Psoas muscle (tissue), 8 donors: ENCODE data around the gene ANKRD35. TPM values are rescaled to one million over a fixed set of nuclear protein-coding genes. Genes with fewer than 3 reads are reported as not detected.
A peak's percentile ranks its signal among the peaks of the same experiment; 100 is the strongest.
"Not testable (repeated sequence)": the region's sequence is repeated elsewhere in the genome, so short reads cannot be mapped to it uniquely, and the experiment has no call there.

Experiments used
- ATAC-seq, 4 donors: fragments of 200-7000 bp; cut with Tn5 transposase; one replicate each; pipeline ENCODE4 v1.9.1; 2020; ENCODE audit warnings: moderate library complexity in 3 of 4, mild to moderate bottlenecking in 2 of 4
- DNase-seq, 2 donors: peaks; one replicate each; pipeline ENCODE4 v3.0.0-alpha.2; 2020
- H3K27ac ChIP-seq: fragments of 200-600 bp; one replicate; pipeline ENCODE4 v1.8.0; 2022
- H3K27me3 ChIP-seq, 3 donors: fragments of 200-600 bp in 1 of 3; one replicate each; pipeline versions ENCODE4 v1.6.1 to v1.8.0; 2013 to 2022; ENCODE audit warnings: low read length in 2 of 3, mild to moderate bottlenecking in 2 of 3, moderate library complexity in 1 of 3; ENCODE audit not compliant: insufficient read depth in 3 of 3
- H3K36me3 ChIP-seq, 2 donors: fragments of 200-600 bp in 1 of 2; one replicate each; pipeline versions ENCODE4 v1.6.1 to v1.8.0; 2013 to 2022; ENCODE audit warnings: low read depth in 1 of 2, mild to moderate bottlenecking in 1 of 2, moderate library complexity in 1 of 2; ENCODE audit not compliant: insufficient read depth in 1 of 2
- H3K4me1 ChIP-seq: fragments of 200-600 bp; one replicate; pipeline ENCODE4 v1.8.0; 2022
- H3K4me3 ChIP-seq: fragments of 200-600 bp; one replicate; pipeline ENCODE4 v1.8.0; 2022; ENCODE audit warnings: mild to moderate bottlenecking
- H3K9me3 ChIP-seq: fragments of 200-600 bp; one replicate; pipeline ENCODE4 v1.8.0; 2022
- CTCF ChIP-seq: fragments of 200-600 bp; IDR thresholded peaks from one replicate; pipeline ENCODE4 v1.8.0; 2022; ENCODE audit warnings: antibody characterized with exemption
- WGBS, 3 donors: extraction: QIAGEN DNeasy Blood & Tissue Kit; methylation state at CpG; one replicate each; pipeline versions ENCODE4 v1.1.6 to v1.1.7; 2013; 5-methylcytosine and 5-hydroxymethylcytosine counted together
- intact Hi-C, 2 donors: fragments of 100-400 bp; cut with DNase I; formaldehyde crosslinking; loops; one replicate each; pipeline versions ENCODE4 v1.11.0 to v1.14.2; 2022
- polyA plus RNA-seq, 3 donors: library from polyadenylated mRNA; stranded (reverse); fragments of 200-250 nt; gene quantifications; one replicate each; pipeline ENCODE4 v1.2.3, GENCODE V29; 2013
- total RNA-seq, 4 donors: library from RNA; stranded (reverse); fragmentation: NEBNext Ultra II Directional in 2 of 4; extraction: Animal tissue kit (Norgen Biotek cat#: 25700) in 2 of 4; gene quantifications; one replicate each; pipeline versions ENCODE4 v1.2.1 to v1.2.4, GENCODE V29; 2021 to 2023
- donor health status: healthy with polysubstance abuse.
- donor health status: DM: no; HTN: no; CAD: no; lungs with moderate emphysema.
- donor health status: Bipolar disorder and iron deficiency.
- donor health status: healthy.
- donor health status: DM: yes; HTN: yes; CAD: no.
- donor health status: DM: no; HTN: no; CAD: no.
- donor health status: DM: no; HTN: no; CAD: no.
- donor health status: DM: yes; HTN: yes; CAD: no.

ANKRD35 gene
- total and polyA plus RNA-seq, 7 donors, result 2.6 to 16.5 (median 4.7) TPM

- no peaks in the 10 kb centered on the region for H3K27me3 ChIP-seq
- WGBS, 3 donors, result 1 to 3% (median 1%) methylated on average over 7 of the region's 7 CpGs
- TF ChIP-seq CTCF, result no peak
- DNase-seq (no peak), ATAC-seq (no peak)
- intact Hi-C loops, result no loop called here
- H3K4me3 ChIP-seq, result peak overlapping the region; percentile 91
- peak overlapping the region; percentile 96 for H3K27ac ChIP-seq
- H3K4me1 ChIP-seq, result peaks cover 15% of the 10 kb centered on the region
- peaks cover 19 to 43% of the 10 kb centered on the region in 2 donors for H3K36me3 ChIP-seq
- no peaks in the 10 kb centered on the region for H3K9me3 ChIP-seq
Observed at GRCh38 chr1:145824499-145824842, 61.2 kb downstream of the ANKRD35 start.

- ATAC-seq (peak; percentile 94 to 96 (median 96)), DNase-seq (peak; percentile 94 to 97)
- H3K36me3 ChIP-seq, result peaks cover 15 to 37% of the 10 kb centered on the region in 2 donors
- peaks cover 18% of the 10 kb centered on the region for H3K4me1 ChIP-seq
- H3K4me3 ChIP-seq, result peak within 1 kb of the TSS; percentile 91
- no peaks in the 10 kb centered on the region for H3K27me3 ChIP-seq
- WGBS, 3 donors, result 0 to 2% (median 0%) methylated on average over 61 to 89 of the region's 89 CpGs
- H3K27ac ChIP-seq, result peak within 1 kb of the TSS; percentile 96
- TF ChIP-seq CTCF, result no peak
- intact Hi-C loops, result no loop called here
- H3K9me3 ChIP-seq, result no peaks in the 10 kb centered on the region
Observed at GRCh38 chr1:145823565-145824498, 61.8 kb downstream of the ANKRD35 start, which contains the start of the genes POLR3C and RNF115. TSS of gene POLR3C (plus strand) at chr1:145824200. CDS start at chr1:145825777, 1,577 bp downstream. TSS of gene RNF115 (minus strand) at chr1:145824095. CDS start at chr1:145823873, 222 bp downstream.

- peak overlapping the region; percentile 72 for H3K27ac ChIP-seq
- H3K36me3 ChIP-seq, result peaks cover 6 to 27% of the 10 kb centered on the region in 2 donors
- peak in 2 of 4 donors; percentile 17 to 31 for ATAC-seq
- H3K4me3 ChIP-seq, result peak overlapping the region; percentile 91
- intact Hi-C loops, H3K9me3 ChIP-seq, H3K27me3 ChIP-seq, DNase-seq: not testable (repeated sequence)
- H3K4me1 ChIP-seq, result peaks cover 18% of the 10 kb centered on the region
- WGBS, 3 donors, result 0 to 20% (median 0%) methylated on average over 1 to 4 of the region's 16 CpGs
Observed at GRCh38 chr1:145822779-145823331, 62.8 kb downstream of the ANKRD35 start.

- intact Hi-C loops, DNase-seq: not testable (repeated sequence)
- ATAC-seq, result peak; percentile 48 to 70 (median 66)
Observed at GRCh38 chr1:145818095-145818494, 67.6 kb downstream of the ANKRD35 start.

More at GRCh38 chr1:145818095-145818494, 67.6 kb downstream of the ANKRD35 start:
- Histone ChIP-seq H3K27ac (peak overlapping the region; percentile 73), H3K4me3 (peak overlapping the region; percentile 47)
- not testable (repeated sequence) for H3K4me1 ChIP-seq, H3K9me3 ChIP-seq, H3K27me3 ChIP-seq, H3K36me3 ChIP-seq
- WGBS, 3 donors, result 22 to 32% (median 32%) methylated on average over 3 to 4 of the region's 6 CpGs

Other genes starting within 250 kb of the ANKRD35 start
- gene PDZK1, start 178.5 kb downstream of the ANKRD35 start, total RNA-seq, result under 1 TPM in 2 of 4 donors, not detected in 2; 0.36 to 0.52 TPM
- 1 to 10 TPM in 1 of 3 donors, under 1 TPM in 1, not detected in 1; 0.15 to 1.6 TPM for gene PDZK1, start 178.5 kb downstream of the ANKRD35 start, polyA plus RNA-seq
- not detected for gene CD160, start 166.4 kb downstream of the ANKRD35 start, total RNA-seq
- under 1 TPM in 1 of 3 donors, not detected in 2; 0.03 TPM for gene CD160, start 166.4 kb downstream of the ANKRD35 start, polyA plus RNA-seq
- gene RNF115, start 61.8 kb downstream of the ANKRD35 start, total RNA-seq, result 10 to 100 TPM; 44.5 to 81.6 (median 62.8) TPM
- 10 to 100 TPM in 2 of 3 donors, 1 to 10 TPM in 1; 3.2 to 52.6 (median 24.9) TPM for gene RNF115, start 61.8 kb downstream of the ANKRD35 start, polyA plus RNA-seq
- gene POLR3C, start 61.7 kb downstream of the ANKRD35 start, total RNA-seq, result 10 to 100 TPM; 13.2 to 21.8 (median 18.9) TPM
- gene POLR3C, start 61.7 kb downstream of the ANKRD35 start, polyA plus RNA-seq, result 10 to 100 TPM in 1 of 3 donors, 1 to 10 TPM in 2; 8.6 to 16.8 (median 9.9) TPM
- 1 to 10 TPM; 1.4 to 2.9 (median 1.7) TPM for gene NUDT17, start 40.2 kb downstream of the ANKRD35 start, total RNA-seq
- gene NUDT17, start 40.2 kb downstream of the ANKRD35 start, polyA plus RNA-seq, result 1 to 10 TPM; 1.6 to 2.7 (median 1.9) TPM
- 10 to 100 TPM in 3 of 4 donors, 1 to 10 TPM in 1; 9.7 to 18.2 (median 15.3) TPM for gene PIAS3, start 26.8 kb downstream of the ANKRD35 start, total RNA-seq
- gene PIAS3, start 26.8 kb downstream of the ANKRD35 start, polyA plus RNA-seq, result 10 to 100 TPM; 14.4 to 26.2 (median 19.1) TPM
- 10 to 100 TPM in 1 of 4 donors, 1 to 10 TPM in 3; 1.0 to 18.0 (median 5.4) TPM for gene ITGA10, start 24.2 kb upstream of the ANKRD35 start, total RNA-seq
- 10 to 100 TPM in 1 of 3 donors, 1 to 10 TPM in 2; 1.4 to 24.8 (median 1.7) TPM for gene ITGA10, start 24.2 kb upstream of the ANKRD35 start, polyA plus RNA-seq
- gene PEX11B, start 32.9 kb upstream of the ANKRD35 start, total RNA-seq, result 10 to 100 TPM; 19.3 to 36.3 (median 23.1) TPM
- 10 to 100 TPM; 22.8 to 34.8 (median 29.4) TPM for gene PEX11B, start 32.9 kb upstream of the ANKRD35 start, polyA plus RNA-seq
- gene RBM8A, start 41.6 kb upstream of the ANKRD35 start, total RNA-seq, result 100 to 1,000 TPM in 3 of 4 donors, 10 to 100 TPM in 1; 82.9 to 254 (median 174) TPM
- gene RBM8A, start 41.6 kb upstream of the ANKRD35 start, polyA plus RNA-seq, result 100 to 1,000 TPM; 193 to 527 (median 243) TPM
- gene LIX1L, start 72.2 kb upstream of the ANKRD35 start, total RNA-seq, result 10 to 100 TPM; 14.6 to 59.7 (median 38.0) TPM
- 10 to 100 TPM; 23.5 to 36.9 (median 28.1) TPM for gene LIX1L, start 72.2 kb upstream of the ANKRD35 start, polyA plus RNA-seq
- 10 to 100 TPM in 1 of 4 donors, 1 to 10 TPM in 2, under 1 TPM in 1; 0.42 to 12.3 (median 4.9) TPM for gene ANKRD34A, start 78.7 kb upstream of the ANKRD35 start, total RNA-seq
- 10 to 100 TPM in 1 of 3 donors, 1 to 10 TPM in 2; 6.6 to 14.7 (median 7.4) TPM for gene ANKRD34A, start 78.7 kb upstream of the ANKRD35 start, polyA plus RNA-seq
- gene POLR3GL, start 78.8 kb upstream of the ANKRD35 start, total RNA-seq, result 10 to 100 TPM; 30.5 to 62.5 (median 48.9) TPM
- 100 to 1,000 TPM in 1 of 3 donors, 10 to 100 TPM in 2; 59.9 to 139 (median 98.1) TPM for gene POLR3GL, start 78.8 kb upstream of the ANKRD35 start, polyA plus RNA-seq
- 1,000 to 10,000 TPM in 3 of 4 donors, 100 to 1,000 TPM in 1; 887 to 2,747 (median 1,374) TPM for gene TXNIP, start 110.7 kb upstream of the ANKRD35 start, total RNA-seq
- gene TXNIP, start 110.7 kb upstream of the ANKRD35 start, polyA plus RNA-seq, result 1,000 to 10,000 TPM; 1,253 to 1,929 (median 1,863) TPM
- 100 to 1,000 TPM; 240 to 354 (median 317) TPM for gene HJV, start 135.9 kb upstream of the ANKRD35 start, total RNA-seq
- gene HJV, start 135.9 kb upstream of the ANKRD35 start, polyA plus RNA-seq, result 100 to 1,000 TPM in 2 of 3 donors, 10 to 100 TPM in 1; 38.1 to 314 (median 168) TPM